Calu3 (cell line): ENCODE measurements around the gene TBC1D21. TPM values are rescaled to one million over a fixed set of nuclear protein-coding genes. Genes with fewer than 3 reads are reported as not detected.

Source experiments
- BruUV-seq: library from RNA; stranded (reverse); fragments of 400-500 nt; replicated peaks from 2 replicates; lab custom pipeline; 2021; lab: Mats Ljungman, UMichigan
- CTCF ChIA-PET: fragments of 300-600 bp; sonication (Branson Sonifier 250); formaldehyde crosslinking; loops from one replicate; lab custom pipeline; 2022; ENCODE audit warnings: antibody characterized with exemption; lab: Charles Lee
- DNase-seq: peaks from one replicate; pipeline ENCODE4 v3.0.0; 2022
- H3K27ac Mint-ChIP-seq: one replicate; pipeline ENCODE4 v1.8.0; 2022; ENCODE audit warnings: mixed read lengths; ENCODE audit not compliant: unreplicated experiment
- H3K27me3 Mint-ChIP-seq: one replicate; pipeline ENCODE4 v1.8.0; 2022; ENCODE audit warnings: mixed read lengths; ENCODE audit not compliant: unreplicated experiment
- H3K36me3 Mint-ChIP-seq: one replicate; pipeline ENCODE4 v1.8.0; 2022; ENCODE audit warnings: mild to moderate bottlenecking, moderate library complexity, mixed read lengths; ENCODE audit not compliant: insufficient read depth, unreplicated experiment
- H3K4me1 Mint-ChIP-seq: one replicate; pipeline ENCODE4 v1.8.0; 2022; ENCODE audit warnings: mild to moderate bottlenecking, low read depth, mixed read lengths; ENCODE audit not compliant: unreplicated experiment
- H3K4me3 Mint-ChIP-seq: one replicate; pipeline ENCODE4 v1.8.0; 2022; ENCODE audit warnings: mild to moderate bottlenecking, low read depth, moderate library complexity, mixed read lengths; ENCODE audit not compliant: unreplicated experiment
- H3K9me3 Mint-ChIP-seq: one replicate; pipeline ENCODE4 v1.8.0; 2022; ENCODE audit warnings: low read depth, mixed read lengths; ENCODE audit not compliant: unreplicated experiment
- CTCF ChIP-seq: fragments of 200-600 bp; IDR thresholded peaks from one replicate; pipeline ENCODE4 v1.8.0; 2022; ENCODE audit warnings: antibody characterized with exemption; ENCODE audit not compliant: unreplicated experiment
- intact Hi-C: fragments of 100-400 bp; cut with micrococcal nuclease; formaldehyde crosslinking; loops from one replicate; pipeline ENCODE4 v1.10.0; 2022; ENCODE audit not compliant: unreplicated experiment
- total RNA-seq: library from RNA; stranded (reverse); gene quantifications from 2 replicates; pipeline ENCODE4 v1.2.3, GENCODE V29; 2022

The TBC1D21 gene
- total RNA-seq, 1 experiment from 2014 or later: not detected

GRCh38 chr15:73885954-73886700 lies 12.8 kb downstream of the TBC1D21 start:
- H3K27me3 Mint-ChIP-seq: peaks cover 98% of the 10 kb centered on the region
- H3K27ac Mint-ChIP-seq: no peak overlapping the region
- no peak for DNase-seq
- H3K36me3 Mint-ChIP-seq: no peaks in the 10 kb centered on the region
- BruUV-seq: no TSS peak
- no peak overlapping the region for H3K4me3 Mint-ChIP-seq
- CTCF ChIA-PET: no interaction called here
- TF ChIP-seq CTCF: no peak
- no peaks in the 10 kb centered on the region for H3K4me1 Mint-ChIP-seq
- intact Hi-C loops: no loop called here
- H3K9me3 Mint-ChIP-seq: no peaks in the 10 kb centered on the region

DNA sequence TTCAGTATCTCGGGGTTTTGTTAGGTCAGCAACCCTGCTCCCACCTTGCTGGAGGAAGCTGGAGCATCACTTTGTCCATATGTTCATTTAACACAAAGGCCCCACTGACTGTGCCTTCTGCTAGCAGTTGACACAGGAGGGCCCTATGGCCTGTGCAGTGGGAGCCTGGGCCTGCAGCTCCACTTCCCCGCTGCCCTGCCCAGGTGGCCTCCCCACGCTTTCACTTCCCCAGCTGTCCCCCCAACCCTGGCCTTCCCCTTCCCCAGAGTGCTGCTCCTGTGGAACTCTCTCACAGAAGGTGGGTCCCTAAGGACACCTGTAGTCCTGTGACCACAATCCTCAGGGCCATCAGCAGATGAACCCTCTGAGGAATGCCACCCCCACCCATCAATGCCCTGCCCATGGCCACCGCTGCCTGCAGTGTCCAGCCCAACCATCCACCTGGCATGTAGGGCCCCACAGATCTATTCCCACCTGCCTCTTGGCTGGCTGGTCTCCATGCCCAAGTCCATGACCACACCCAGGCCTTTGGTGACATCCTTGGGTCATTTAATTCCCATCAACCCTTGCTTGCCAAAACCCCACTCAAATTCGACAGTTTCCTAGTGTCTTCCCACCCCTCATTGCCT lies 13.5 kb downstream of the TBC1D21 start:
- Mint-ChIP-seq H3K4me3 (no peak overlapping the region), H3K27ac (no peak overlapping the region), H3K9me3 (no peaks in the 10 kb centered on the region), H3K36me3 (no peaks in the 10 kb centered on the region), H3K4me1 (no peaks in the 10 kb centered on the region), H3K27me3 (peaks cover 95% of the 10 kb centered on the region)
- intact Hi-C loops: no loop called here
- CTCF ChIA-PET: no interaction called here
- BruUV-seq: no TSS peak
- no peak for TF ChIP-seq CTCF
- no peak for DNase-seq

DNA sequence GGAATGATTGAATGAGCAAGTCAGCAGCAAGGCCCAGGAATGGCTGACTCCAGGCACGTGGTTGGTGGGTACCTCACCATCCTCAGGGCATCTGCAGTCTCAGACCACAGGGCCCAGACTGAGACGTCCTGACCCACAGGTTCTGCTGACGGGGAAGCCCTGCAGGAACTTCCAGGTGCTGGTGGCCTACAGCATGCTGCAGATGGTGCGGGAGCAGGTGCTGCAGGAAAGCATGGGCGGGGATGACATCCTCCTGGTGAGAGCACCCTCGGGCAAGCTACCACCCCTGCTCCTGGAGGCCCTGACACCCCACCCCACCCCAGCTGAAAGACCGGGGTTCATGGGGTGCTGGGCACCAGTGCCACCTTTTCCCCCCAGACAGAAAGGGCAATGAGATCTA lies 14.1 kb downstream of the TBC1D21 start:
- Mint-ChIP-seq H3K9me3 (no peaks in the 10 kb centered on the region), H3K4me3 (no peak overlapping the region), H3K36me3 (no peaks in the 10 kb centered on the region), H3K27me3 (peaks cover 95% of the 10 kb centered on the region), H3K4me1 (no peaks in the 10 kb centered on the region), H3K27ac (no peak overlapping the region)
- BruUV-seq: no TSS peak
- DNase-seq: no peak
- CTCF ChIA-PET: interaction anchor here (0.6 kb wide), 1 partner anchor 28 kb away, joined by 3 read pairs; no protein-coding TSS in a partner anchor
- intact Hi-C loops: no loop called here
- TF ChIP-seq CTCF: no peak

GRCh38 chr15:73888224-73889041 lies 15.1 kb downstream of the TBC1D21 start:
- peaks cover 95% of the 10 kb centered on the region for H3K27me3 Mint-ChIP-seq
- no peaks in the 10 kb centered on the region for H3K4me1 Mint-ChIP-seq
- H3K27ac Mint-ChIP-seq: no peak overlapping the region
- no peak for TF ChIP-seq CTCF
- CTCF ChIA-PET: interaction anchor here (0.6 to 0.7 kb wide), 2 partner anchors 19 to 78 kb away, joined by 3 to 8 read pairs; no protein-coding TSS in a partner anchor
- no peaks in the 10 kb centered on the region for H3K36me3 Mint-ChIP-seq
- no peak for DNase-seq
- BruUV-seq: no TSS peak
- intact Hi-C loops: no loop called here
- no peaks in the 10 kb centered on the region for H3K9me3 Mint-ChIP-seq
- no peak overlapping the region for H3K4me3 Mint-ChIP-seq
